Mucosa of descending colon (tissue), 3 donors: Measurements from ENCODE around the gene SSR2. TPM values are rescaled to one million over a fixed set of nuclear protein-coding genes. Genes with fewer than 3 reads are reported as not detected.
"Not testable (repeated sequence)": the region's sequence is repeated elsewhere in the genome, so short reads cannot be mapped to it uniquely, and the experiment has no call there.

Experiments
- ATAC-seq: fragments of 200-7000 bp; cut with Tn5 transposase; one replicate; pipeline ENCODE4 v1.9.1; 2020; ENCODE audit warnings: mild to moderate bottlenecking, moderate library complexity
- DNase-seq, 3 donors: peaks; one replicate each; pipeline ENCODE4 v3.0.0-alpha.2; 2020
- H3K36me3 ChIP-seq: fragments of 200-600 bp; one replicate; pipeline ENCODE4 v1.8.0; 2021; ENCODE audit warnings: low read depth, mild to moderate bottlenecking
- H3K4me1 ChIP-seq: fragments of 200-600 bp; one replicate; pipeline ENCODE4 v1.8.0; 2021; ENCODE audit warnings: low read depth, mild to moderate bottlenecking
- H3K4me3 ChIP-seq: fragments of 200-600 bp; one replicate; pipeline ENCODE4 v1.8.0; 2021; ENCODE audit warnings: mild to moderate bottlenecking
- H3K9me3 ChIP-seq: fragments of 200-600 bp; one replicate; pipeline ENCODE4 v1.8.0; 2021; ENCODE audit warnings: mild to moderate bottlenecking
- intact Hi-C, 2 donors: fragments of 100-400 bp; cut with DNase I in 1 of 2; cut with micrococcal nuclease in 1 of 2; formaldehyde crosslinking; loops; one replicate each; pipeline versions ENCODE4 v1.11.0 to v1.11.1; 2022; cut with DNase I, micrococcal nuclease
- total RNA-seq, 3 donors: library from RNA; stranded (reverse); fragmentation: NEBNext Ultra II Directional in 2 of 3; extraction: Animal tissue kit (Norgen Biotek cat#: 25700) in 2 of 3; gene quantifications; one replicate each; pipeline versions ENCODE4 v1.2.1 to v1.2.4, GENCODE V29; 2021 to 2023
- TF ChIP-seq, protein P1 (sequence below): fragments of 200-600 bp; IDR thresholded peaks from one replicate; pipeline ENCODE4 v1.8.0; 2022; ENCODE audit warnings: antibody characterized with exemption, mild to moderate bottlenecking
- donor health status: DM: no; HTN: no; CAD: no; lungs with moderate emphysema.
- donor health status: DM: no; HTN: no; CAD: no.
- donor health status: DM: no; HTN: yes; CAD: no.

Gene SSR2
- total RNA-seq, 3 donors from 2014 or later: 144 to 203 (median 164) TPM

DNA sequence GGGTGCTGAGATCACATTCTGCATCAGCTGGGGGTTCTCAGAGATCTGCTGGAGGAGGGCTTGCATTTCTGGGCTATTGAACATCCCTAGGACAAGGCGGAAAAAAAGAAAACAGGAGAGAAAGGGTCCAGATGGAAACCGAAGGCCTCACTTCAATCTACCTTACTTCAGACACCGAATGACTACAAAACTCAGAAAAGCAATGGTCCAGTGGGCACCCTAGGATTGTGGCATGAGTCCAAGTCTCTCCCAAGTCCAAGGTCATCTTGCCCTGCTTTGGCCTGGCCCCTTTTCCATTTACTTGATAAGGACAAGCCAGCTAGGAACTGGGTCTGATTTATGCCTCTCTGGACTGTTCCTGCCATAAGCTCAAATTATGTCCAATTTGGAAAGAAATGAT lies 22.1 kb upstream of the SSR2 start:
- DNase-seq (no peak), ATAC-seq (no peak)
- Histone ChIP-seq H3K4me3 (no peak overlapping the region), H3K36me3 (peaks cover 8% of the 10 kb centered on the region), H3K9me3 (no peaks in the 10 kb centered on the region), H3K4me1 (no peaks in the 10 kb centered on the region)
- TF ChIP-seq, protein P1, sequence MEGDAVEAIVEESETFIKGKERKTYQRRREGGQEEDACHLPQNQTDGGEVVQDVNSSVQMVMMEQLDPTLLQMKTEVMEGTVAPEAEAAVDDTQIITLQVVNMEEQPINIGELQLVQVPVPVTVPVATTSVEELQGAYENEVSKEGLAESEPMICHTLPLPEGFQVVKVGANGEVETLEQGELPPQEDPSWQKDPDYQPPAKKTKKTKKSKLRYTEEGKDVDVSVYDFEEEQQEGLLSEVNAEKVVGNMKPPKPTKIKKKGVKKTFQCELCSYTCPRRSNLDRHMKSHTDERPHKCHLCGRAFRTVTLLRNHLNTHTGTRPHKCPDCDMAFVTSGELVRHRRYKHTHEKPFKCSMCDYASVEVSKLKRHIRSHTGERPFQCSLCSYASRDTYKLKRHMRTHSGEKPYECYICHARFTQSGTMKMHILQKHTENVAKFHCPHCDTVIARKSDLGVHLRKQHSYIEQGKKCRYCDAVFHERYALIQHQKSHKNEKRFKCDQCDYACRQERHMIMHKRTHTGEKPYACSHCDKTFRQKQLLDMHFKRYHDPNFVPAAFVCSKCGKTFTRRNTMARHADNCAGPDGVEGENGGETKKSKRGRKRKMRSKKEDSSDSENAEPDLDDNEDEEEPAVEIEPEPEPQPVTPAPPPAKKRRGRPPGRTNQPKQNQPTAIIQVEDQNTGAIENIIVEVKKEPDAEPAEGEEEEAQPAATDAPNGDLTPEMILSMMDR: no peak
- intact Hi-C loops: no loop called here

DNA sequence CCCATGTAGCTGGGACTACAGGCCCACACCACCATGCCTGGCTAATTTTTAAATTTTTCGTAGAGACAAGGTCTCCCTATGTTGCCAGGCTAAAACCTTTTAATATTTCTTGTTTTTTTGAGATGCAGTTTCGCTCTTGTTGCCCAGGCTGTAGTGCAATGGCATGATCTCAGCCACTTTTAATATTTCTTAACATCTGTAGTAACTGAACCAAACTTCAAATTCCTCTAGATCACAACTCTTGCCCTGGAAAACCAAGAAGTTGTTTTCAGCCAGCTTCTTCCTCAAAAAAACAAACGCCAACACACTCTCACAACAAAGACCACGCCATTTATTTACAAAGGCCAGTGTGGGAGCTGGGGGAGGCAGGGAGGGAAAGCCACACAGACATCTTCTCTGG lies 14.2 kb upstream of the SSR2 start:
- H3K4me3 ChIP-seq, intact Hi-C loops, H3K9me3 ChIP-seq, DNase-seq, ATAC-seq, H3K4me1 ChIP-seq, H3K36me3 ChIP-seq: not testable (repeated sequence)

DNA sequence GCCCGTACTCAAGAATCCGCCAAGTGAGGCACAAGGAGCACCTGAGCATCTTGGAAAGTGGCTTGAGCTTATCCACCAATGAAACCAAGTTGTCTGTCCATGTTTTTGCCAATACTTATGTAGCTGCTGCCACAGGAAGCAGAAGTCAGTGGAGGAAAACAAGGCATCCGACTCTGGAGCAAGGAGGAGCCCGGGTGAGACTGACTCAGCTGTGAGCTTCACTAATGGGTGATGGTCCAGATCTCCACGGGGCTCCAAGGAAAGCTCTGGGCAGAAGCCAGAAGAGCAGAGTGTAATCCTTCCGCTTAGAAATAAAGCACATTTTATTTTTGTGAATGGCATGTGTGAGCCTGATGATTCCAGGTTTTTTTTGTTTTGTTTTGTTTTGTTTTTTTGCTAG lies 12.3 kb upstream of the SSR2 start:
- Histone ChIP-seq H3K4me1 (no peaks in the 10 kb centered on the region), H3K36me3 (peaks cover 3% of the 10 kb centered on the region), H3K9me3 (no peaks in the 10 kb centered on the region), H3K4me3 (no peak overlapping the region)
- no peak for ATAC-seq
- no peak for DNase-seq
- intact Hi-C loops: no loop called here
- TF ChIP-seq, protein P1: no peak

DNA sequence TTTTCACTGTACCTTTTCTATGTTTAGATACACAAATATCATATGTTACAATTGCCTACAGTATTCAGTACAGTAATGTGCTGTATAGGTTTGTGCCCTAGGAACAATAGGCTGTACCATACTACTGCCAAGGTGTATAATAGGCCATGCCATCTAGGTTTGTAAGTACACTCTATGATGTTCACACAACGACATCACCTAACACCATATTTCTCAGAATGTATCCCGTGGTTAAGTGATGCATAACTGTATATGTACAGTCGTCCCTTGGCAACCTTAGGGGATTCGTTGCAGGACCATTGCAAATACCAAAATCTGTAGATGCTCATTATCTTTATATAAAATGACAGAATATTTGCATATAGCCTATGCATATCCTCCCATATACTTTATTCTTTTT lies 5.8 kb upstream of the SSR2 start:
- Histone ChIP-seq H3K4me1 (no peaks in the 10 kb centered on the region), H3K9me3 (no peaks in the 10 kb centered on the region), H3K36me3 (no peaks in the 10 kb centered on the region), H3K4me3 (no peak overlapping the region)
- DNase-seq (no peak), ATAC-seq (no peak)
- intact Hi-C loops: no loop called here
- TF ChIP-seq, protein P1: no peak

DNA sequence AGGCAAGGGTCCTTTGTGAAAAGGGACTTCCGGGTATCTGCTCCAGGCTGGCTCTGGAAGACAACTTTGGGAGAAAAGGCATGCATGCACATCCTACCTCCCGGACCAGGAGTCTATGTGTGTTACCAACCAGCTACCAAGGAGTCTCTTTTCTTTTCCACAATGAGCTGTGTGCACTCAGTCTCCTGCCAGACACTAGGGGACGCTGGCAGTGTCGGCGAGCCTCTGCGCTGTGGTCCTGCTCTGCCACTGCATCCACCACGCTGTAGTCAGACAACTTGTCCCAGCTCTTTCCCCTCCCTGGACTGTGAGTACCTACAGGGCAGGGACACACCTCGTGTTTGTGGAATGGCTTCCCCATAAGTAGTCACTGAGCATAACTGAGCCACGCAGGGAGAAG lies 5.1 kb upstream of the SSR2 start:
- H3K4me1 ChIP-seq: no peaks in the 10 kb centered on the region
- ATAC-seq: peak; percentile 93
- H3K36me3 ChIP-seq: no peaks in the 10 kb centered on the region
- intact Hi-C loops: no loop called here
- DNase-seq: peak in 2 of 3 donors; percentile 37 to 57
- H3K9me3 ChIP-seq: no peaks in the 10 kb centered on the region
- TF ChIP-seq, protein P1: peak; percentile 40
- no peak overlapping the region for H3K4me3 ChIP-seq

DNA sequence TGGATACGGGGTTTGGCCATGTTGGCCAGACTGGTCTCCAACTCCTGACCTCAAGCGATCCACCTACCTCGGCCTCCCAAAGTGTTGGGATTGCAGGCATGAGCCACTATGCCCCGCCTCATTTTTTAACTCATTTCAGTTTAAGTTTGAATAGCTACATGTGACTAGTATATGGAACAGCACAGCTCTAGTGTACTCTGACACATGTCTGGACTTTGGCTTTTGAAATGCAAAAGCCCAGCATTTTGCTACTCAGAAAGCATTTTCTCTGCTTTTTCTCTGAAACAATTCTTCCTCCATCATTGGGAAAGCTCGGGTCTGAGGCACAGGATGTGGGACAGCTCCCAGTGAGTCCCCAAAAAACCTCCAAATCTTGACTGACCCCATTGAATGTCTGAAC lies 4.0 kb upstream of the SSR2 start:
- ATAC-seq: no peak
- no peak for DNase-seq
- TF ChIP-seq, protein P1: no peak
- H3K4me3 ChIP-seq: no peak overlapping the region
- no peaks in the 10 kb centered on the region for H3K9me3 ChIP-seq
- H3K4me1 ChIP-seq: peaks cover 5% of the 10 kb centered on the region
- no peaks in the 10 kb centered on the region for H3K36me3 ChIP-seq
- intact Hi-C loops: no loop called here
